ENCODE results near the gene TMEM203. TPM values are rescaled to one million over a fixed set of nuclear protein-coding genes. Genes with fewer than 3 reads are reported as not detected.

Gene TMEM203
- total and polyA plus RNA-seq, 5 donors from 2014 or later, result 20.7 to 148 (median 118) TPM

- peaks cover 17% of the 10 kb centered on the region for H3K4me1 ChIP-seq (ENCODE audit: control insufficient read depth, insufficient read depth, low read length, poor library complexity, severe bottlenecking)
- peak overlapping the region in 3 of 4 donors; percentile 11 to 46 (median 25) for H3K4me3 Mint-ChIP-seq
- H3K36me3 ChIP-seq (ENCODE audit: control insufficient read depth, insufficient read depth, low read length), result no peaks in the 10 kb centered on the region
- no peak overlapping the region for H3K27ac ChIP-seq (ENCODE audit: insufficient read depth, low read length, poor library complexity, severe bottlenecking)
- no peak for ATAC-seq (ENCODE audit: low read depth in 2 of 2)
- H3K27ac Mint-ChIP-seq, result no peak overlapping the region
- H3K4me3 ChIP-seq (ENCODE audit: low read depth, low read length), result no peak overlapping the region
- no peaks in the 10 kb centered on the region for H3K36me3 Mint-ChIP-seq
- H3K9me3 ChIP-seq (ENCODE audit: control insufficient read depth in 2 of 2, low read length in 2 of 2), result no peaks in the 10 kb centered on the region
- H3K27me3 ChIP-seq (ENCODE audit: control insufficient read depth, insufficient read depth, low read length), result no peaks in the 10 kb centered on the region
- no peak for DNase-seq
- H3K9me3 Mint-ChIP-seq, result no peaks in the 10 kb centered on the region
- no peaks in the 10 kb centered on the region for H3K27me3 Mint-ChIP-seq
- H3K4me1 Mint-ChIP-seq, result peaks cover 0 to 10% (median 3%) of the 10 kb centered on the region in 4 donors
Observed at GRCh38 chr9:137219757-137220316, 14.4 kb upstream of the TMEM203 start.

- Mint-ChIP-seq H3K4me1 (peaks cover 0 to 6% (median 3%) of the 10 kb centered on the region in 4 donors), H3K9me3 (no peaks in the 10 kb centered on the region), H3K36me3 (no peaks in the 10 kb centered on the region), H3K4me3 (no peak overlapping the region), H3K27me3 (no peaks in the 10 kb centered on the region), H3K27ac (no peak overlapping the region)
- no peaks in the 10 kb centered on the region for H3K36me3 ChIP-seq (ENCODE audit: control insufficient read depth, insufficient read depth, low read length)
- peaks cover 13% of the 10 kb centered on the region for H3K4me1 ChIP-seq (ENCODE audit: control insufficient read depth, insufficient read depth, low read length, poor library complexity, severe bottlenecking)
- ATAC-seq (ENCODE audit: low read depth in 2 of 2), result no peak
- no peaks in the 10 kb centered on the region for H3K9me3 ChIP-seq (ENCODE audit: control insufficient read depth in 2 of 2, low read length in 2 of 2)
- H3K27me3 ChIP-seq (ENCODE audit: control insufficient read depth, insufficient read depth, low read length), result no peaks in the 10 kb centered on the region
- no peak for DNase-seq
- no peak overlapping the region for H3K4me3 ChIP-seq (ENCODE audit: low read depth, low read length)
- no peak overlapping the region for H3K27ac ChIP-seq (ENCODE audit: insufficient read depth, low read length, poor library complexity, severe bottlenecking)
Observed at GRCh38 chr9:137218754-137219271, 13.4 kb upstream of the TMEM203 start.

GRCh38 chr9:137218212-137218753 lies 12.8 kb upstream of the TMEM203 start:
- H3K27me3 Mint-ChIP-seq, result no peaks in the 10 kb centered on the region
- no peaks in the 10 kb centered on the region for H3K36me3 Mint-ChIP-seq

GRCh38 chr9:137217276-137218211 lies 12.1 kb upstream of the TMEM203 start:
- Mint-ChIP-seq H3K36me3 (no peaks in the 10 kb centered on the region), H3K9me3 (no peaks in the 10 kb centered on the region), H3K4me3 (peak overlapping the region in 1 of 4 donors; percentile 47), H3K4me1 (no peaks in the 10 kb centered on the region), H3K27me3 (no peaks in the 10 kb centered on the region), H3K27ac (no peak overlapping the region)
- no peak for ATAC-seq (ENCODE audit: low read depth in 2 of 2)
- DNase-seq, result no peak
- H3K36me3 ChIP-seq (ENCODE audit: control insufficient read depth, insufficient read depth, low read length), result no peaks in the 10 kb centered on the region
- H3K9me3 ChIP-seq (ENCODE audit: control insufficient read depth in 2 of 2, low read length in 2 of 2), result no peaks in the 10 kb centered on the region
- no peak overlapping the region for H3K27ac ChIP-seq (ENCODE audit: insufficient read depth, low read length, poor library complexity, severe bottlenecking)
- no peaks in the 10 kb centered on the region for H3K27me3 ChIP-seq (ENCODE audit: control insufficient read depth, insufficient read depth, low read length)
- peaks cover 4% of the 10 kb centered on the region for H3K4me1 ChIP-seq (ENCODE audit: control insufficient read depth, insufficient read depth, low read length, poor library complexity, severe bottlenecking)
- H3K4me3 ChIP-seq (ENCODE audit: low read depth, low read length), result no peak overlapping the region

More at GRCh38 chr9:137218212-137218753, 12.8 kb upstream of the TMEM203 start:
- H3K9me3 Mint-ChIP-seq, result no peaks in the 10 kb centered on the region
- no peak for DNase-seq
- Histone ChIP-seq H3K4me3 (ENCODE audit: low read depth, low read length) (no peak overlapping the region), H3K27ac (ENCODE audit: insufficient read depth, low read length, poor library complexity, severe bottlenecking) (no peak overlapping the region), H3K36me3 (ENCODE audit: control insufficient read depth, insufficient read depth, low read length) (no peaks in the 10 kb centered on the region), H3K4me1 (ENCODE audit: control insufficient read depth, insufficient read depth, low read length, poor library complexity, severe bottlenecking) (peaks cover 10% of the 10 kb centered on the region), H3K27me3 (ENCODE audit: control insufficient read depth, insufficient read depth, low read length) (no peaks in the 10 kb centered on the region), H3K9me3 (ENCODE audit: control insufficient read depth in 2 of 2, low read length in 2 of 2) (no peaks in the 10 kb centered on the region)
- no peak overlapping the region for H3K27ac Mint-ChIP-seq
- no peak overlapping the region for H3K4me3 Mint-ChIP-seq
- peaks cover 0 to 6% (median under 1%) of the 10 kb centered on the region in 4 donors for H3K4me1 Mint-ChIP-seq
- no peak for ATAC-seq (ENCODE audit: low read depth in 2 of 2)

GRCh38 chr9:137216188-137216965 lies 10.9 kb upstream of the TMEM203 start:
- Mint-ChIP-seq H3K27me3 (no peaks in the 10 kb centered on the region), H3K9me3 (peaks cover 0 to under 1% (median 0%) of the 10 kb centered on the region in 7 donors), H3K4me1 (no peaks in the 10 kb centered on the region), H3K4me3 (no peak overlapping the region), H3K27ac (no peak overlapping the region), H3K36me3 (no peaks in the 10 kb centered on the region)
- H3K9me3 ChIP-seq (ENCODE audit: control insufficient read depth in 2 of 2, low read length in 2 of 2), result no peaks in the 10 kb centered on the region
- H3K36me3 ChIP-seq (ENCODE audit: control insufficient read depth, insufficient read depth, low read length), result no peaks in the 10 kb centered on the region
- no peaks in the 10 kb centered on the region for H3K4me1 ChIP-seq (ENCODE audit: control insufficient read depth, insufficient read depth, low read length, poor library complexity, severe bottlenecking)
- ATAC-seq (ENCODE audit: low read depth in 2 of 2) (no peak), DNase-seq (no peak)
- H3K27me3 ChIP-seq (ENCODE audit: control insufficient read depth, insufficient read depth, low read length), result no peaks in the 10 kb centered on the region
- H3K4me3 ChIP-seq (ENCODE audit: low read depth, low read length), result no peak overlapping the region
- H3K27ac ChIP-seq (ENCODE audit: insufficient read depth, low read length, poor library complexity, severe bottlenecking), result no peak overlapping the region

DNA sequence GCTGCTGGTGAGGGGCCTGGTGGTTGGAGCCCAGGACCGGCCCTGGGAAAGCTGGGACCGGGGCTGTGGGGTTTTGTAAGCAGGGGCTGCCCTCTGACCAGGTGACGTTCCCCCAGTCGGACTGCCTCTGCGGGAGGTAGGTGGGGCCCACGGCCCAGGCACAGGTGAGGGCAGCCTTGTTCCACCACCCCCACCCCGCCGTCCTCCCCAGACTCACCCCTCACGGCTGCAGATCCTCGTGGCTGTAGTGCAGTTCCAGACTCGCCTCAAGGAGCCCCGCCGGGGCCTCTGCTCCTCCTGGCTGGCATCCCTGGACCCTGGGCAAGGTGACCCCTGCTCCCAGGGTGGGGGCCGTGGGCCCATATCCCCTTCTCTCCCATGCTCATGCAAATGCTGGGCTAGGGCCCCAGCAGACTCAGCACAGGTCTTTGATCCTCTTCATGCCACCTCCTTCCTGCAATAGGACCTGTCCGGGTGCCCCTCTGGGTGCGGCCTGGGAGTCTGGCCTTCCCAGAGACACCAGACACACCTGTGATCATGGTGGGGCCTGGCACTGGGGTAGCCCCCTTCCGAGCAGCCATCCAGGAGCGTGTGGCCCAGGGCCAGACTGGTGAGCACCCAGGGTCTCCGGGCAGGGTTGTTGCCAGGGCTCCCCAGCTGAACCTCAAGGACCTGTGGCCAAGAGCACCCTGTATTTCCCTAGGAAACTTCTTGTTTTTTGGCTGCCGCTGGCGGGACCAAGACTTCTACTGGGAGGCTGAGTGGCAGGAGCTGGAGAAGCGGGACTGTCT lies 9.9 kb upstream of the TMEM203 start:
- Mint-ChIP-seq H3K4me3 (no peak overlapping the region), H3K27ac (no peak overlapping the region), H3K27me3 (no peaks in the 10 kb centered on the region), H3K36me3 (no peaks in the 10 kb centered on the region), H3K9me3 (peaks cover 0 to 1% (median 0%) of the 10 kb centered on the region in 7 donors), H3K4me1 (peaks cover 0 to 2% (median 0%) of the 10 kb centered on the region in 4 donors)
- Histone ChIP-seq H3K4me3 (ENCODE audit: low read depth, low read length) (no peak overlapping the region), H3K4me1 (ENCODE audit: control insufficient read depth, insufficient read depth, low read length, poor library complexity, severe bottlenecking) (no peaks in the 10 kb centered on the region), H3K36me3 (ENCODE audit: control insufficient read depth, insufficient read depth, low read length) (peaks cover 3% of the 10 kb centered on the region), H3K27me3 (ENCODE audit: control insufficient read depth, insufficient read depth, low read length) (no peaks in the 10 kb centered on the region), H3K9me3 (ENCODE audit: control insufficient read depth in 2 of 2, low read length in 2 of 2) (no peaks in the 10 kb centered on the region), H3K27ac (ENCODE audit: insufficient read depth, low read length, poor library complexity, severe bottlenecking) (no peak overlapping the region)
- ATAC-seq (ENCODE audit: low read depth in 2 of 2) (no peak), DNase-seq (no peak)
